T-cell (primary cell): ENCODE data around the gene FPR1. TPM values are rescaled to one million over a fixed set of nuclear protein-coding genes. Genes with fewer than 3 reads are reported as not detected.

Experiments
- ATAC-seq, 4 experiments: fragments of 200-7000 bp in 3 of 4; fragments of 150-1000 bp in 1 of 4; cut with Tn5 transposase; replicated peaks in 1 of 4; 1 replicate in 3 of 4; 2 replicates in 1 of 4; pipeline ENCODE4 v1.10.0; 2021; ENCODE audit warnings: moderate library complexity in 3 of 4, mild to moderate bottlenecking in 2 of 4, moderate number of reproducible peaks in 1 of 4
- CTCF ChIA-PET, 2 donors: fragments of 300-600 bp; sonication (Branson Sonifier 250); formaldehyde crosslinking; loops; one replicate each; lab custom pipeline; 2022; ENCODE audit warnings: antibody characterized with exemption in 2 of 2; lab: Charles Lee
- POLR2A ChIA-PET, 2 donors: fragments of 300-600 bp; sonication (Branson Sonifier 250); formaldehyde crosslinking; loops; one replicate each; lab custom pipeline; 2022; ENCODE audit warnings: antibody characterized with exemption in 2 of 2; lab: Charles Lee
- DNase-seq, 35 experiments: peaks; one replicate each; pipeline versions ENCODE4 v3.0.0 to v3.0.0-alpha.2; 2013 to 2023
- H3K27ac ChIP-seq: one replicate; pipeline ENCODE4 v1.5.1; 2013; ENCODE audit warnings: low read length
- H3K27me3 ChIP-seq, 2 experiments: replicated peaks in 1 of 2; 1 replicate in 1 of 2; 2 replicates in 1 of 2; pipeline versions ENCODE4 v1.6.1 to v1.7.0; 2013; ENCODE audit warnings: low read length in 1 of 2, mixed read lengths in 1 of 2; ENCODE audit not compliant: control insufficient read depth in 2 of 2, insufficient read depth in 2 of 2; ENCODE audit errors: extremely low read depth in 1 of 2
- H3K36me3 ChIP-seq, 2 donors: 1 replicate in 1 of 2; 2 replicates in 1 of 2; pipeline versions ENCODE4 v1.6.1 to v1.7.0; 2013; ENCODE audit warnings: low read length in 1 of 2; ENCODE audit not compliant: control insufficient read depth in 2 of 2, insufficient read depth in 1 of 2; ENCODE audit errors: extremely low read depth in 1 of 2
- H3K4me1 ChIP-seq, 2 experiments: 1 replicate in 1 of 2; 2 replicates in 1 of 2; pipeline versions ENCODE4 v1.6.1 to v1.7.0; 2013; ENCODE audit warnings: low read length in 2 of 2, mixed read lengths in 1 of 2; ENCODE audit not compliant: insufficient read depth in 2 of 2, control insufficient read depth in 1 of 2; ENCODE audit errors: extremely low read depth in 1 of 2
- H3K4me3 ChIP-seq, 2 donors: 1 replicate in 1 of 2; 2 replicates in 1 of 2; pipeline versions ENCODE4 v1.5.1 to v1.7.0; 2013; ENCODE audit warnings: mild to moderate bottlenecking in 2 of 2, low read length in 1 of 2, moderate library complexity in 1 of 2; ENCODE audit not compliant: control insufficient read depth in 1 of 2; ENCODE audit errors: extremely low read depth in 1 of 2
- H3K9me3 ChIP-seq: 2 replicates; pipeline ENCODE4 v1.7.0; 2013
- H3K27ac Mint-ChIP-seq, 2 donors: one replicate each; pipeline ENCODE4 v1.8.0; 2020 to 2021; ENCODE audit warnings: mild to moderate bottlenecking in 2 of 2, mixed read lengths in 2 of 2
- H3K27me3 Mint-ChIP-seq, 2 donors: one replicate each; pipeline ENCODE4 v1.8.0; 2021 to 2022; ENCODE audit warnings: mixed read lengths in 2 of 2
- H3K36me3 Mint-ChIP-seq: one replicate; pipeline ENCODE4 v1.8.0; 2021; ENCODE audit warnings: mixed read lengths
- H3K4me1 Mint-ChIP-seq, 3 donors: one replicate each; pipeline ENCODE4 v1.8.0; 2020 to 2022; ENCODE audit warnings: mixed read lengths in 3 of 3, mild to moderate bottlenecking in 1 of 3
- H3K4me3 Mint-ChIP-seq, 3 donors: one replicate each; pipeline ENCODE4 v1.8.0; 2020 to 2022; ENCODE audit warnings: mild to moderate bottlenecking in 3 of 3, mixed read lengths in 3 of 3, moderate library complexity in 3 of 3
- H3K9me3 Mint-ChIP-seq, 3 donors: one replicate each; pipeline ENCODE4 v1.8.0; 2020 to 2022; ENCODE audit warnings: mixed read lengths in 3 of 3
- WGBS: methylation state at CpG from one replicate; pipeline ENCODE4 v1.1.5; 2013; ENCODE audit warnings: missing lambda C conversion rate; ENCODE audit not compliant: insufficient coverage; 5-methylcytosine and 5-hydroxymethylcytosine counted together
- total RNA-seq, 35 experiments: library from RNA in 6 of 35; stranded (reverse) in 6 of 35; fragments of 120-200 nt in 1 of 35; gene quantifications; one replicate each; pipeline versions ENCODE4 v1.2.1 to v1.2.4 and lab custom pipeline; 2013 to 2026

FPR1 gene
- total RNA-seq, 5 donors from 2014 or later (not counting 1 experiment from before 2014, with no cell fraction given) = 0.13 to 0.19 TPM; not detected in 3

- Histone ChIP-seq H3K4me3 (no peak overlapping the region), H3K4me1 (no peaks in the 10 kb centered on the region), H3K36me3 (no peaks in the 10 kb centered on the region), H3K27ac (no peak overlapping the region), H3K9me3 (no peaks in the 10 kb centered on the region), H3K27me3 (peaks cover 6 to 54% of the 10 kb centered on the region in 2 experiments)
- ChIA-PET POLR2A (no interaction called here), CTCF (no interaction called here)
- Mint-ChIP-seq H3K4me3 (no peak overlapping the region), H3K9me3 (no peaks in the 10 kb centered on the region), H3K4me1 (peaks cover 2 to 5% (median 3%) of the 10 kb centered on the region in 3 donors), H3K36me3 (no peaks in the 10 kb centered on the region), H3K27me3 (peaks cover 46 to 57% of the 10 kb centered on the region in 2 donors), H3K27ac (no peak overlapping the region)
- 57% methylated on average over 3 of the region's 7 CpGs for WGBS
- DNase-seq = no peak
- peak in 1 of 4 experiments; percentile 71 for ATAC-seq
These were observed 29.8 kb downstream of the FPR1 start for GRCh38 chr19:51721905-51722304.

DNA sequence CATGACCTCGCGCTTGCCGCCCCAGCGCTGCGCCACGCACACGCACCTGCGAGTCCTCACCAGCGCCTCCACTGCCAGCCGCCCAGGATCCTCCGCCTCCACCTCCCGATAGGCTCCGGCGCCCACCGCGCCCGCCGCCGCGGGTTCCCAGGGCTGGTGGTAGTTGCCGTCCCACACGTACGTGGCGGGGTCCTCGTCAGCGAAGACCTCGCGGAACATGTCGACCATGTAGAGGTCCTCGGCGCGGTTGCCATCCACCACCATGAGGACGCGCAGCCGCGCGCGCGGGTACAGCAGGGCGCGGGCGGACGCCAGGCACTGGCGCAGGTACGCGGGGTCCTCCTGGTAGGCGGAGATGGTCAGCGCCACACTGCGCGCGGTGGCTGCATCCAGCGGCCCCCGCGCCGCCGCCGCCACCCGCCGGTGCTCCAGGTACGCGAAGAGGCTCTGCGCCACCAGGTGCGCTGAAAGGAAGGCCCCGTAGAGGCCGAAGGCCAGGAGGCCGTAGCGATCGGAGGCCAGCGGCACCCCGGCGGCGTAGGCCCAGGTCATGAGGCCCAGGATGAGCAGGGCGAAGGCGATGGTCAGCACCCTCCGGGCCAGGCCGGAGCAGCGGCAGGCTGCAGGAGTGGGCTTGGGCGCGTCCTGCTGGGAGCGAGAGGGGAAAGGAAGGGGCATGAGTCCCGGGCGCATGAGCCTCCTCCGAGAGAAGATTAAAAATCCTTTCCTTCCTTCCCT is 32.3 kb downstream of the FPR1 start:
- H3K4me1 Mint-ChIP-seq = peaks cover 2 to 5% (median 3%) of the 10 kb centered on the region in 3 donors
- H3K27ac ChIP-seq = no peak overlapping the region
- ATAC-seq = no peak
- peak overlapping the region in 1 of 3 donors; percentile 48 for H3K4me3 Mint-ChIP-seq
- H3K9me3 ChIP-seq = no peaks in the 10 kb centered on the region
- 15% methylated on average over 76 of the region's 83 CpGs for WGBS
- no peak overlapping the region for H3K4me3 ChIP-seq
- H3K4me1 ChIP-seq = no peaks in the 10 kb centered on the region
- H3K27ac Mint-ChIP-seq = no peak overlapping the region
- peaks cover 0 to 8% (median 0%) of the 10 kb centered on the region in 3 donors for H3K9me3 Mint-ChIP-seq
- no peak for DNase-seq
- ChIA-PET POLR2A (no interaction called here), CTCF (no interaction called here)
- peaks cover 6 to 41% of the 10 kb centered on the region in 2 experiments for H3K27me3 ChIP-seq
- H3K36me3 Mint-ChIP-seq = no peaks in the 10 kb centered on the region
- no peaks in the 10 kb centered on the region for H3K36me3 ChIP-seq
- H3K27me3 Mint-ChIP-seq = peaks cover 39 to 48% of the 10 kb centered on the region in 2 donors

DNA sequence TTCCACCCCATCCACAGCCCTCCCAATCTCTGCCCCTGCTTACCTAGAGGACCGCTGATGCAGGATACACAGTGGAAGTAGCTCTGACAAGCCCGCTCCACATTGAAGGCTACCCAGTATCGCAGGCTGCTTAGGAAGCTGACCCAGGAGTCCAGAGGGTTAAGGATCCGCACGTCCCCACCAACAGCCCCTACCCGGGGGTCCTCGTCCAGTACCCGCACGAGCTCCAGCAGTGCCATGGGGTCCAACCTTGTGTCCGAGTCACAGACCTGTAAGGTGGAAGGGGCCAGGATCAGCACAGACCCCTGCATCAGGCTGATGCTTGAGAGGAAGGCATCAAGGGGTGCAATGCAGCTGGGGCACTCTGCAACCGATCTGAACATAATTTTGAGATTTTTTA is 34.8 kb downstream of the FPR1 start:
- Histone ChIP-seq H3K36me3 (no peaks in the 10 kb centered on the region), H3K4me3 (no peak overlapping the region), H3K4me1 (no peaks in the 10 kb centered on the region), H3K27me3 (peaks cover 4 to 38% of the 10 kb centered on the region in 2 experiments), H3K9me3 (no peaks in the 10 kb centered on the region), H3K27ac (no peak overlapping the region)
- CTCF ChIA-PET = no interaction called here
- Mint-ChIP-seq H3K27ac (no peak overlapping the region), H3K4me1 (peaks cover 2 to 5% (median 3%) of the 10 kb centered on the region in 3 donors), H3K4me3 (no peak overlapping the region), H3K9me3 (peaks cover 0 to 8% (median 0%) of the 10 kb centered on the region in 3 donors), H3K36me3 (no peaks in the 10 kb centered on the region), H3K27me3 (peaks cover 29 to 38% of the 10 kb centered on the region in 2 donors)
- POLR2A ChIA-PET = no interaction called here
- no peak for ATAC-seq
- DNase-seq = no peak
- 95% methylated on average over 8 of the region's 11 CpGs for WGBS

DNA sequence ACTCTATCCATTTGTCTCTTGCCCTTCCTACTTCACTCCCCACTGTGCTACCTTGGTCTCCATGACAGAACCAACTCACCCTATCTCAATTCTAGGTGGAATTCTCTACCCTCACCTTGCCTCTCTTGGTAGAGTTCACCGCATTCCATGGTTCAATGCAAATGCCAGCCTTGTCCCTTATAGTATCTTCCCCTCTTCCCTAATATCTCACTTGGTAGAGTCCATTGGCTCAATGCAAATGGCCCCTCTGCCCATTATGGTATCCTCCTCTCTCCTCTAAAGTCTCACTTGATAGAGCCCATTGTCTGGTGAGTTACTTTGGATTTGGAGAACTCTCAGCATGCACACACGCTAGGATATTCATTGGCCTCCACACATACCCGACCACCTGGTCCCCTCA is 35.8 kb downstream of the FPR1 start:
- Mint-ChIP-seq H3K27me3 (peaks cover 25 to 34% of the 10 kb centered on the region in 2 donors), H3K36me3 (no peaks in the 10 kb centered on the region), H3K27ac (no peak overlapping the region), H3K4me3 (no peak overlapping the region), H3K9me3 (peaks cover 0 to 8% (median 0%) of the 10 kb centered on the region in 3 donors), H3K4me1 (peaks cover 2 to 5% (median 3%) of the 10 kb centered on the region in 3 donors)
- Histone ChIP-seq H3K36me3 (no peaks in the 10 kb centered on the region), H3K9me3 (no peaks in the 10 kb centered on the region), H3K4me3 (no peak overlapping the region), H3K4me1 (no peaks in the 10 kb centered on the region), H3K27ac (no peak overlapping the region), H3K27me3 (peaks cover 2 to 30% of the 10 kb centered on the region in 2 experiments)
- POLR2A ChIA-PET = no interaction called here
- 100% methylated on average over 1 of the region's 3 CpGs for WGBS
- ATAC-seq (no peak), DNase-seq (no peak)
- CTCF ChIA-PET = no interaction called here

- DNase-seq = no peak
- CTCF ChIA-PET = no interaction called here
These were observed 36.8 kb downstream of the FPR1 start for GRCh38 chr19:51714848-51715247.

DNA sequence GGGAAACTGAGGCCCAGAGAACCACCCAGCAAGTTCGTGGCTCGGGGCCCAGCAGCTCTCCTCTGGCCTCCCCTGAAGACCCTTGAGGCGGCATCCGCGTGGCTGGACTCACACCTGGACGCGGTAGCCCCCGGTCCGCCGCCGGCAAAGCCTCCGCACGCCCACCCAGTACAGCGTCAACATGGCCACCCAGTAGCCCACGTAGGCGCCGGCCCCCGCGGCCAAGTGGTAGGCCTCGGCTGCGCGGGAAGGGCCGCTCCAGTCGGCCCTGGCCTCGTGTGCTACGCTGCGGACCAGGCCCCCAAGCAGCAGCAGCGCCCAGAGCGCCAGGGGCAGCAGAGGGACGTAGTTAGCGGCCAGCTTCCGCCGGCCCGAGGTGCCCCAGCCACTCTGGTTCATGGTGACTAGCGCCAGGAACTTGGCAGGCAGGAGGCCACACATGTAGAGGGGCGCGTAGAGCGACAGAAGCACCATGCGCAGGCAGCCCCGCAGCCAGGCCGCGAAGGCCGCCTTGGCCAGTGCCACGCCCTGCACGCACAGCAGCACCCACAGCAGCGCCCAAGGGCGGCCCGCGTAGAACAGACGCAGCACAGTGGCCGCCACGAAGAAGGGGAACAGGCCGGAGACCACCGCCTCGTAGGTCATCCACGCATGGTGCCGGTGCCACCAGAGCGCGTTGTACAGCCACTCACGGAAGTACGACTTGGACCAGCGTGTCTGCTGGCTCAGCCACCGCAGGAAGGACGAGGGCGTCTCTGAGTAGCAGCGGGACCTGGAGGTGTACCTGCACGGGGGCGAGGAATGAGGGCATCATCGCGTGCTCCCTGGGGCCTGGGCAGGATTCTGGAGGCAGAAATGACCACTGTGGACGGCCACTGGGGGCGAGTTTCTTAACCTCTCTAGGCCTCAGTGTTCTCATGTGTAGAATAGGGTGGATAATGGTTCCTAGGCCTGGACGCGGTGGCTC is 38.1 kb downstream of the FPR1 start:
- ChIA-PET CTCF (no interaction called here), POLR2A (no interaction called here)
- H3K4me3 Mint-ChIP-seq = no peak overlapping the region
- WGBS = 96% methylated on average over 70 of the region's 74 CpGs
- Histone ChIP-seq H3K4me3 (no peak overlapping the region), H3K4me1 (no peaks in the 10 kb centered on the region), H3K36me3 (no peaks in the 10 kb centered on the region), H3K27ac (no peak overlapping the region), H3K27me3 (peaks cover 2 to 17% of the 10 kb centered on the region in 2 experiments), H3K9me3 (no peaks in the 10 kb centered on the region)
- H3K9me3 Mint-ChIP-seq = peaks cover 0 to 8% (median 0%) of the 10 kb centered on the region in 3 donors
- no peaks in the 10 kb centered on the region for H3K36me3 Mint-ChIP-seq
- DNase-seq (no peak), ATAC-seq (no peak)
- peaks cover 13 to 23% of the 10 kb centered on the region in 2 donors for H3K27me3 Mint-ChIP-seq
- H3K4me1 Mint-ChIP-seq = peaks cover 0 to under 1% (median 0%) of the 10 kb centered on the region in 3 donors
- no peak overlapping the region for H3K27ac Mint-ChIP-seq

More at GRCh38 chr19:51714848-51715247, 36.8 kb downstream of the FPR1 start:
- Histone ChIP-seq H3K36me3 (no peaks in the 10 kb centered on the region), H3K27me3 (peaks cover 2 to 24% of the 10 kb centered on the region in 2 experiments), H3K4me3 (no peak overlapping the region), H3K4me1 (no peaks in the 10 kb centered on the region), H3K9me3 (no peaks in the 10 kb centered on the region), H3K27ac (no peak overlapping the region)
- 91% methylated on average over 3 of the region's 3 CpGs for WGBS
- ATAC-seq = no peak
- POLR2A ChIA-PET = no interaction called here
- Mint-ChIP-seq H3K36me3 (no peaks in the 10 kb centered on the region), H3K4me3 (no peak overlapping the region), H3K9me3 (peaks cover 0 to 8% (median 0%) of the 10 kb centered on the region in 3 donors), H3K4me1 (peaks cover under 1 to 3% (median 2%) of the 10 kb centered on the region in 3 donors), H3K27me3 (peaks cover 18 to 29% of the 10 kb centered on the region in 2 donors), H3K27ac (no peak overlapping the region)
